ENCODE results near the gene CTIF.

Gene CTIF

DNA sequence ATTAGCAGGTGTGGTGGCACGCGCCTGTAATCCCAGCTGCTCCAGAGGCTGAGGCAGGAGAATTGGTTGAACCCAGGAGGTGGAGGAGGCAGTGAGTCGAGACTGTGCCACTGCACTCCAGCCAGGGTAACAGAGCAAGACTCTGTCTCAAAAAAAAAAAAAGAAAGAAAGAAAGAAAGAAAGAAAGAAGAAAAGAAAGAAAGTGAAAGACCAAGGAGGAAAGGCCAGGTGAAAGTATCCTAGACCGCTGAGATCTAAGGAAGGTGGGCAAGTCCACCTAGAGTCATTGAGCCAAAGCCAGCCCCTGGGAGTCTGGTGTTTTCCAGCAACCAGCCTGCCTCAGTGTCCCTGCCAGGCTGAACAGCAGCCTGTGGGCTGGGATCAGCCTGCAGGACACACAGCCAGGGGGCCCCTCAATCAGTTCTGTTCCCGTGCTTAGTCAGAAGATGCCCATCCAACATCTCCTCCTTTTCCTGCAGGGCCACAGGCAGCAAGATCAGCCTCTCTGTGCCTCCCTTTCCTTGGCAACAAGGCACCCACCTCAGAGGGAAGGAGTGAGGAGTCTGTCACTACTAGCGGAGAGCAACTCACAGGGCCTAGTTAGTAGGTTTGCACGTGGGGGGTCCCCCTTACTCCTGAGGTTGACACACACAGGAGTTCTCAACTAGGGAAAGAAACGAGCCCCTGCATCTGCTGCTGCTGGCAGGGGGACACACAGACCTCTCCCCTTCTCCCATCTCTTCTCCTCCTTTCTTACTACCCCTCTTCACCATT is 347.9 kb downstream of the CTIF start:
- no peak for DNase-seq (ENCODE audit: low spot score)

GRCh38 chr18:48887294-48887904 is 348.6 kb downstream of the CTIF start:
- DNase-seq (ENCODE audit: low spot score) = no peak

DNA sequence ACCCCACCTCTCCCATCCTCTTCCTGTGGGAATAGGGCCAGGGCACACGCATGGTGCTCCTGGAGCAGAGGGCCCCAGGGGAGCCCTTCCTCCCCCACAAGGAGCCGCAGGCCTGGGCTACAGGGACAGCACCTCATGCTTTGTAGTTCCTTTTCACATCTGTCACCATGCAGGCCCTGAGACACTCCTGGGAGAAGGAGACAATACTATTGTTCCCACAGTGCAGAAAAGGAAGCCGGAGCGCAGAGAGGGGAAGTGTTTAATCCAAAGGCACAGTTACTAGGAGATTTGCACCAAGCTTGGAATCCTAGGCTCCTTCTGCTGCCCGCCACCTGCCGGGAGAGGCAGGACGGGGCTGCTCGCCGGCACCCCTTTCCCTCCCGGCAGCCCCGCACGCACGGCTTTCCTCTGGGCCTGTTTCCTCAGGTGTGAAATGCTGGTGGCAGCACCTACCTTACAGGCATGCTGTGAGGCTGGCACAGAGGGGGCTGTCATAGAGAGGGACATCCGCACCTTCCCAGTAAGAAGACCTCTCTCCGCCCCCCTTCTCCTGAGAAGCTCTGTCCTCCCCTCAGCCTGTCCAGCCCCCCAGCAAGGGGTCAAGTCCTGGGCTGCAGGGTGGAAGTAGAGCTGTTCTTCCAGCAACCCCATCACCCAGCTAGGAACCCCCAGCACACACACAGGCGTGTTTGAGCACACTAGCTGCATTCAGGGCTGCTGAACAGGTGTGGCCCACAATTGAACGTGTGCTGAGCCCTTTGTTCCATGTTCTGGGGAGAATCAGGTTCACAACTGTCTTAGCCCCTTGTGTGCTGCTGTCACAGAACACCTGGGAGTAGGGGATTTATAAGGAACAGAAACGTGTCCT is 349.3 kb downstream of the CTIF start:
- no peak for DNase-seq (ENCODE audit: low spot score)

- DNase-seq (ENCODE audit: low spot score) = no peak
These were observed 349.9 kb downstream of the CTIF start for GRCh38 chr18:48888773-48889080.

- no peak for DNase-seq (ENCODE audit: low spot score)
These were observed 350.5 kb downstream of the CTIF start for GRCh38 chr18:48889115-48889941.

DNA sequence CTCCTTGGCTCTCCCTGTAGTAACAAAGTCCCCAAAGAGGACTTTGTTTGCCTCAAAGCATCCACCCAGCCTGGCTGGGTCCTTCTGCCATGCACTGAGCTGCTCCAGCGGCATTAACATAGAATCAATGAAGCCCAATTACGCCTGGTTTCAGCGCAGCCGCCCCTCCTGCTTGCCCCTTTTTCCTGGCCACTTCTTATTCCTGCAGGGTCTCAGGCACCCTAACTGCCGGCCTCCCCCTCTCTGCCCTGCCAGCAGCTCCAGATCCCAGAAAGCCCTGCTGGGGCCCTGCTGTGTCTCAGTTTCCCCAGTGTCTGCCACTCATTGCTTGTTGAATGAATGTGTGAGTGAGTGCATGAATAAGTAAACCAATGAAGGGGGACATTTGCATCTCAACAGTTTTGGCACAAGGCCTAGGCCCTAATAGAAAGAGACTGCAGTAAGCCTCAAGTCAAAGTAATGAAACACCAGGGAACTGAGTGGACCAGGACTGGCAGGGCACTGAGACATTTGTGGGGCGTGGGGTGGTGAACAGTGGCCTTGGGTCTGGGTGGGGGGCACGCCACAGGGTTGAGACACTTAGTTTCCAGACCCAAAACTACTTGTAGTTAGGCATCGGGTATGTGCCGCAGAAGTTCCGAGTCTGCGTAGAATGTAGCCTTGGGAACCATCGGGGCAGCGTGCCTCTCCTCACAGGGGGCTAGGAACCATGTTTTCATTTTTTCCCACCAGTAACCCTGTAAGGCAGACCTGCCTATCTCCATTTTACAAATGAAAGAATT is 351.3 kb downstream of the CTIF start:
- no peak for DNase-seq (ENCODE audit: low spot score)

- DNase-seq (ENCODE audit: low spot score) = no peak
These were observed 352.9 kb downstream of the CTIF start for GRCh38 chr18:48891721-48892120.

DNA sequence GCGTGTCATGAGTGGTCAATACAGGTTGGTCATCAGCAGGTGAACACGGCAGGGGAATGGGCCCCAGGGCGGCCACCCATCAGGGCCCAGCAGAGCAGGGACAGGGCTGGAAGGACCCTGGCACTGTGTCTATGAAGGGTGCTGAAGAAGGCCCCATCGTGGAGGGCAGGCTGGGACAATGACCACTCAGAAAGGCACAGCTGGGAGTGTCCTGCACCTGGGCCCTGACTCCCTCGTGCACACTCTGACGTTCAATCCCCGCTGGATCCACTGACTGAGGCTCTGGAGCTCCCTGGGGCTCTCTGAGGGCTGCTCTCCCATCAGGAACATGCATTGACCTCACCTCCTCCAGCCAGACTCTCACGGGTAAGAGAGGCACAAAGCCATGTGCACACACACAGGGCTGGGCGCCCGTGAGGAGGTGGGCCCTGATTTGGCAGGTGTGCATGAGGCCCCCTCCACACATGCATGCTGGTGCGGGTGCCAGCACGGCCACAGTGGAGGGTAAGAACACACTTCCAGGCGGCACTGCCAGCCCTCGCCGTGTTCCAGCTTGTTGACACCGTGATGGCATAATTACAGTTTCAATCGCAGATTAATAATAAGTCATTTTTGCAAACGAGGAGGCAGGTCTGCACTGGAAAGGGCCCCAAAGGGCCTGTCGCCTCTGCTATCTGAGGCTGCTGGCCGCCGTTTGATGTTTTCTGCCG is 353.5 kb downstream of the CTIF start:
- DNase-seq (ENCODE audit: low spot score) = no peak

GRCh38 chr18:48893061-48893607 is 354.3 kb downstream of the CTIF start:
- no peak for DNase-seq (ENCODE audit: low spot score)

GRCh38 chr18:48893608-48894600 is 355.1 kb downstream of the CTIF start:
- no peak for DNase-seq (ENCODE audit: low spot score)

- no peak for DNase-seq (ENCODE audit: low spot score)
These were observed 356.0 kb downstream of the CTIF start for GRCh38 chr18:48894799-48895346.

DNA sequence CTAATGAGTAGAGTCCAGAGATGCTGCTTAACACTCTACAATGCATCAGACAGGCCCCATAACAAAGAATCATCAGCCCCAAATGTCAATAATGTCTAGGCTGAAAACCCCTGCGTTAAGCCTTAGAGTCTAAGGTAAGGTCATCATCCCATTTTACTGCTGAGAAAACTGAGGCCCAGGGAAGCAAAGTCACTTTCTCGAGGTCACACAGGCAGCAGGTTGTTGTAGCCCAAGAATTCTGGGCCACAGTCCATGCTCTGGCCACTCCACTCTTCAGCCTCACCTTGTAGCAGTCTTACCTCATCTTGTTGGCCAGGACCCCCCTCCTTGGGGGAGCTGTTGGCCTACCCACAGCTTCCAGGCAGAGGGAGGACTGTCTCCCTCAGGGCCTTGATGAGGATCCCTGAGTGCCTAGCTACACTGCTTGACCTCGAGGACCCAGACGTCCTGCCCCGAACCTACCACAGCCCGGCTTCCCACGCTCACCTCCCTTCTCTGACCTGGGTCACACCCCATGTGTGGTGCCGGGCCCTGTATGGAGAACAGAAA is 357.6 kb downstream of the CTIF start:
- no peak for DNase-seq (ENCODE audit: low spot score)

GRCh38 chr18:48896875-48897511 is 358.2 kb downstream of the CTIF start:
- DNase-seq (ENCODE audit: low spot score) = no peak

GRCh38 chr18:48897531-48897930 is 358.7 kb downstream of the CTIF start:
- no peak for DNase-seq (ENCODE audit: low spot score)

DNA sequence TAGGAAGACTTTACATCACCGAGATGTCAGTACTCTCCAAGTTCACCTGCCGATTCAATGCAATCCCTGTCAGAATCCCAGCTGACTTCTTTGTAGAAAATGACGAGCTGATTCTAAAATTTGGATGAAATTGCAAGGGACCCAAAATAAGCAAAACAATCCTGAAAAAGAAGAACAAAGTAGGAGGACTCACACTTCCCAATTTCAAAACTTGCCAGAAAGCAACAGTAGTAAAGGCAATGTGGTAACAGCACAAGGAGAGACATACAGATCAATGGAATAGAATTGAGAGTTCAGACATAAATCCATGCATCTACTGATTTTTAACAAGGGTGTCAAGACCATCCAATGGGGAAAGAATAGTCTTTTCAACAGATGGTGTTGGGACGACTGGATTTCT is 359.7 kb downstream of the CTIF start:
- DNase-seq (ENCODE audit: low spot score) = no peak

- DNase-seq (ENCODE audit: low spot score) = no peak
These were observed 360.8 kb downstream of the CTIF start for GRCh38 chr18:48899558-48900174.

GRCh38 chr18:48900469-48900868 is 361.6 kb downstream of the CTIF start:
- no peak for DNase-seq (ENCODE audit: low spot score)

Data from AG08395 (cell line).